GM18519 (cell line): ENCODE measurements around the gene NKX6-1.

ENCODE experiments used
- ATAC-seq: cut with Tn5 transposase; IDR thresholded peaks from one replicate; pipeline ENCODE4 v1.9.1; 2021; ENCODE audit warnings: mild to moderate bottlenecking, moderate library complexity; ENCODE audit not compliant: unreplicated experiment, low FRiP score

NKX6-1 gene

DNA sequence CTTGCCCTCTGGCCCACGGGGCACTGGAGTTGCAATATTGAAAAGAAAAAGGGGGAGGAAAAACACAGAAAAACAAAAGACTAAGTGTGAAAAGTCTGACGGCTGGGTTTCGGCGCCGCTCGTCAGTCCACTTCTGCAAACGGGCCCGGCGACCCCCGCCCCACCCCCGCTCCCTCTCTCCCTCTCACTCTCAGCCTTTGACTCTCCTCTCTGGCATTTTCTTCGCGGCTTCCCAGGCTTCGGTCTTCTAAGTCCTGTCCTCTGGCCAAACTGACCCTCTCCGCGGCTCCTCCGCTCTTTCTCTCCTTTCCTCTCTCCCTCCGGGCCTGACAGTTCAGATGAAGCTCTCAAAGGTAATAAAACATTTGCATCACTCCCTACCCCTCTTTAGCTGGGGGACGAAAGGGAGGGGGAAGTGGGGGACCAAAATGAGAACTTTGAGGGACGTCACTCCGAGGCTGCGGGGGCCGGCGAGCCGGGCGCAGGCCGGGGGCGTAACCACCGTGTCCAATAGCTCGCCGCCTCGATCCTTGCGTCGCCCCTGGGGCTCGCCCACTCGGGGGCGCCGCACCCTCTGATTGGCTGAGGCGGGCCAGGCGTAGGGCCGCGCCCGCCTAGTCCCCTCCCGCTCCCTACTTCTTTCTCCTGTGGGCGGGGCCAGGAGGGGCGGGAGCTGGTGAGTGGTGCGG, at the start of gene NKX6-1:
Gene NKX6-1, minus strand, starts transcription at position 358 of the 689 bp plus-strand sequence. CDS start 1,064 bp downstream, outside the sequence.
- ATAC-seq, result no peak

DNA sequence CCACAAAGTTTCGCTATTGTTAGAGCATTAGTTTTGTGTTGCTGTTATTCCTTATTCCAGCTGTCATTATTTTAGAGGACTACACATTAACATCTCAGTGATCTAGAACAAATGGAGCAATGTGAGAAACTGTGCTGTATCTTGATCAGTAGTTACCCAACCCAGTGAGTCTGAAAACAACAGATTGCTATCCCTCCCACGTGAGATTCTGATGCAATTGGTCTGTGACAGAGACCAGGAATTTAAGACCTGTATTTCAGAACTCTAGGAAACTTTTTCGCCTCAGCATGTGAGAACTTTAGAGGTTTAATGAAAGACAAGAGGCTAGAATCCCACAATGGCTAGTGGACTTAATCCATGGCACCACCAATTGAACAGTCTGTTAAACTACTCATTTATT, 48.1 kb upstream of the NKX6-1 start:
- no peak for ATAC-seq

DNA sequence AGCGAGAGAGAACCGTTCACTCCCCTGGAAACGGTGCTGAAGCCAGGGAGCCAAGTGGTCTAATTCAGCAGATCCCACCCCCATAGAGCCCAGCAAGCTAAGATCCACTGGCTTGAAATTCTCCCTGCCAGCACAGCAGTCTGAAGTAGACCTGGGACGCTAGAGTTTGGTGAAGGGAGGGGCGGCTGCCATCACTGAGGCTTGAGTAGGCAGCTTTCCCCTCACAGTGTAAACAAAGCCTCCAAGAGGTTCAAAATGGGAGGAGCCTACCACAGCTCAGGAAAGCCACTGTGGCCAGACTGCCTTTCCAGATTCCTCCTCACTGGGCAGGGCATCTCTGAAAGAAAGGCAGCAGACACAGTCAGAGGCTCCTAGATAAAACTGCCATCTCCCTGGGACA, 46.0 kb upstream of the NKX6-1 start:
- no peak for ATAC-seq

DNA sequence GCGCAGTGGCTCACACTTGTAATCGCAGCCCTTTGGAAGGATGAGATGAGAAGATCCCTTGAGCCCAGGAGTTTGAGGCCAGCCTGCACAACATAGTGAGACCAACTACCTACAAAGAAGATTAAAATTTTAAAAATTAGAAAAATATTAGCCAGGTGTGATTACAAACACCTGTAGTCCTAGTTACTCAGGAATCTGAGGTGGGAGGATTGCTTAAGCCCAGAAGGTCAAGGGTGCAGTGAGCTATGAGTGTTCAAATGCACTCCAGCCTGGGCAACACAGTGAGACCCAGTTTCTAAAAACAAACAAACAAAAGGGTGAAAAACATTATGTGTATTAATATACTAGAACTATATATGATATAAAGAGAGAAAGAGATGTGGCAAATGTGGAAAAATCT, 36.8 kb upstream of the NKX6-1 start:
- ATAC-seq, result no peak

DNA sequence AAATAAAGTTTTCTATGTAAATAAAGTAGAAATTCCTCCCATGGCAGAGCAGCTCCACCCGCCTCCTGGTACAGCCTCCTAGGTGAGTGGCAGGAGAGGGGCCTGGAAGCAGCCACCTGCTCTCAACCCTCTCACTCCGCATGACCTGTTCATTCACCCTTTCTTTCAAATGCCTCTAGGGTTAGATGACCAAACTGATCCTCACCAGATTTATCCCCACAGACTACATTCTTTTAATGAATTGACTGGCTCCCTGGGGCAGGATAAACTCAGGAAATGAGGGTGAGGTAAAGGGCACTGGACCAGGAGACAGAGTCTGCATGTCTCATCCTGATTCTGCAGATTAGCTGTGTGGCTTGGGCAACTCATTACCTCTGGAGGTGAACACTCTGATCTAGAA, 32.6 kb upstream of the NKX6-1 start:
- ATAC-seq, result no peak

DNA sequence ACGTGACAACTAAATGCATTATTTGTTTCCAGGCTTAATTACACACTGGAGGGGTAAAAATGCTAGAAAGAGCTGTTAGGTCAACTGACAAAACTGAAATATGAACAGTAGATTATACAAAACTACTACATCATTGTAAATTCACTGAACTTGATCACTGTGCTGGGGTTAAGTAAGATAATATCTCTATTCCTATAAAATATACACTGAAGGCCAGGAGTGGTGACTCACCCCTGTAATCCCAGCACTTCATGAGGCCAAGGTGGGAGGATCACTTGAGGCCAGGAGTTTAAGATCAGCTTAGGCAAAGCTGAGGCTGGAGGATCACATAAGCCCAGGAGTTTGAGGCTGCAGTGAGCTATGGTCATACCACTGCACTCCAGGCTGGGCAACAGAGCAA, 31.8 kb upstream of the NKX6-1 start:
- no peak for ATAC-seq

DNA sequence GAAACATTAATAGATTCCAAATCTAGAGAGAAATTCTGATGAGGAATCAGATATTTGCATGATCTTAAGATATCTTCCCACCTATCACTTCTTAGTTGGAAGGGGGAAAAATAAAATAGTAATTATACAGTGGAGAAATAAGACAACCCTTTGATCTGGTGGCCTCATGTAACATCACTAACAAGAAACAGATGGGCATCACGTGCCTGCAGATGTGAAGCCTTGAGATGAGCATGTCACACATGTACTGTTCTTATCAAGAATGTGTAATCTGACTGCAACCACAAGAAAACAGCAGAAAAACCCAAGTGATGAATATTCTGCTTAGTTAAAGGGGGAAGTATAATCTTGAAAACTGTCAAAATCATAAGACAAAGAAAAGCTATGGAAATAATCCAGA, 31.4 kb upstream of the NKX6-1 start:
- no peak for ATAC-seq

DNA sequence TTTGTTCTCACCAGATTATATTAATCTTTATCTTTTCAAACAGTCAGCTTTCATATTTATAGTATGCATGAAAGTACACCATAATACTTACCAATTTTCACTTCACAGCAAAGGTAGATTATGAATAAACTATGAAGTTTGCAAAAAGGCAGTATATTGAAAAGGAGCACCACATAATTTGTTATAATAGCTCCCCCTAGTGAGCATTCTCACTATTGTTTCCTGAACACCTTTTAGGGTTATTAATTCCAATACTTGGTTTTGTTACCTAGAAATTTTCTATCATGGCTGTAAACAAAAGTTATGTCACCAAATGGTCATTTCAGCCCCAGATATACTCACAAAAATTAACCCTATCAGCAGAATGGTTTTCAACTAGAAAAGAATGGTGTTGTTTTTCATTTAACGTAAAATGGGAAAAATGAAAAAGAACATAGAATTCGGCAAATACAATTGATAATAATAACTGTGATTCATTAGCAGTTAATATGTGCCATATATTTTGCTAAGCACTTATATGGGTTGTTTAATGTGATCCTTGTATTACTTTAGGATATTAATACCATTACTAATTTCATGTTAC, 30.2 kb upstream of the NKX6-1 start:
- peak; percentile 70 for ATAC-seq

DNA sequence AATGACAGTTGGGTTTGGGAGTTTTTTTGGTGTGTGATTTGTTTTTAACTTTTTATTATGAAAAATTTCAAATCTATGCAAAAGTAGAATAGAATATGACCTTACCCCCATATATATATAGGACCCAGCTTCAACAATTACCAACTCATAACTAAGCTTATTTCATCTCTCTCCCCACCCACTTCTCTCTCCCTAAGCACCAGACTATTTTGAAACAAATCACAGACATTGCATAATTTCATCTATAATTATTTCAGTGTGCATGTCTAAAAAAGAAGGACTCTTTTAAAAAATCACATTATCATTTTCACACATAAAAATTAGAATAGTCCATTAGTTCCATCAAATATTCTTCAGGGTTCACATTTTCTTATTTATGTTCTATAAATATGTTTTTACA, 28.3 kb upstream of the NKX6-1 start:
- no peak for ATAC-seq

DNA sequence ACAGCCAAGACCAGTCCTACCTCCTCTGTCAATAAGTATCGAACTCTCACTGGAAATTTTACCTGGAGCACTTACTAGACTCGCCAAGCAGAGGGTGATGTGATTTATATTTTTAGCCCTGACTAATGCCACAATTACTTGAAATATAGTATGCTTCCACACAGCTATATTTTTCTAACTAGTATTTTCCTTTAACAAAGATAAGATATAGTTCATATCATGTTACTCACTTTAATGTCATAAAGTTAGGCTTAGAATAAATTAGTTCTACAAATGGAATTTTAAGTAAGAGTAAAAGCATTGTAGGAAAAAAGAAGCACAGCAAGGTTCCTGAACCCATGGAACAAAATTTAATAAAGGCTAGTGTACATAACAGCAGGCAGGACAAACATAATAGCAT, 16.0 kb upstream of the NKX6-1 start:
- no peak for ATAC-seq

DNA sequence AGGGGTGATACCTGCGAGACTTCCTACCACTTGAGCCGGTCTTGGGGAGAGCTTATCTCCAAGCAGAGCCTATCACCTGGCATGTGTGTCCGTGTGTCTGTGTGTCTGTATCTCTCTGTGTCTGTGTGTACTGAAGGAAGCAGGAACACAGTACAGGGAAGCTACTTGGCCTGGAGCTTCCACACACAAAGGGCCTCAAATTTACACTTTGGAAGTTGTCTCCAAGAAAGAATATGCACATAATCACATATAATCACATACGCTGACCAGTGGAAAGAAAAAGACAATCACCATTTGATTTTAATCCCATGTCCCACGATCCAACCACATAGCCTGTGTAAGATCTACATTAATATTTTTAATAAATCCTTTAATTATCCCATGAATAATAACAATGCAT, 13.2 kb upstream of the NKX6-1 start:
- ATAC-seq, result no peak

DNA sequence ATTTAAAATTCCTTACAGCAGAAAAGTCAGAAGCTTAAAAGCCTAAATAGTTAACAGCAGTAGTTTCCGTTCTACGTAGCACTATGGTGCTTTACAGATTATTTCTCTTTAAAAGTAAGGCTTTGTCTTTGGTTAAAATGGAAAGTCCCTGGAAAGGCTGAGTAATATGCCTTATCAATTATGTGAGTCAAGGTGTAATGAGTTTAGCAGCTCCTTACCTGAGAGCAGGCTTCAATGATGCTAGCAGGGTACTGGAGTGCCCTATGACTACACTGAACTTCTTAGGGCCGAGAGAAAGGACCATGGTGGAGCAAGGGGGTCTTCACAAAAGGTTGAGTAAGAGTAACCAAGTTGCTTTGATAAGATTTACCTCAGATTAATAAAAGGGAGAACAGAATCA, 12.6 kb upstream of the NKX6-1 start:
- no peak for ATAC-seq

DNA sequence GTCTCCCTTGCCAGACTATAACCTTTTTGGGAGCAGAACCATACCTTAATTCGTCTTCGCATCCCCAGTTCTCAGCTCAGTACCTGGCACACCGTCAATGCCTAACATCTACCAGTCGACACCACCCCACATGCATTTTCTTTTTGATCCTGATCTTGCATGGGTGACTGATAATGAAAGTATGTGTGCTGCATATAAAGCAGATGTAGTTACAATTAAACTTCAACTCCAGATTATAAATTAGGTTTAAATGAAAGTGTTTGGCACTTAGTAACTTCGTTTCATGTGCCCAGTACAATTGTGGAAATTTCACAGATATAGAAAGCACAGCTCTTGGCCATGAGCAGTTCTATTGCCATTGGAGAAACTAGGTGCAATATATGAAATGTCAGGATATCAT, 8.8 kb upstream of the NKX6-1 start:
- ATAC-seq, result no peak

DNA sequence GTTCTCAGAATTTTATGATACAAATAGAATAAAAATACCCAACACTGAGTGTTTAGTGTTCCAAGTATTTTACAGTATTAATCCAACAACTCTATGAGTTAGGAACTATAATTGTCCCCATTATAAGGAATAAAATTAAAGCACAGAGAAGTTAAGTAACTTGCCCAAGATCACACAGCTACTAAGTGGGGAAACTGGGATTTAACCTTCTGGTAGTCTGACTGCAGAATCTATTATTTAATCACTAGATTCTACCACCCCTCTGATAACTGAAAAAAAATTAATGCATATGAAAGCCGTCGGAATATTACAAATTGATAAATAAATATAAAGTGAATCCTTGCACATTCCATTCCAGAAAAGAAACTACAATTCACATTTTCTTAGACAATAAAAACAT, 5.7 kb upstream of the NKX6-1 start:
- no peak for ATAC-seq

DNA sequence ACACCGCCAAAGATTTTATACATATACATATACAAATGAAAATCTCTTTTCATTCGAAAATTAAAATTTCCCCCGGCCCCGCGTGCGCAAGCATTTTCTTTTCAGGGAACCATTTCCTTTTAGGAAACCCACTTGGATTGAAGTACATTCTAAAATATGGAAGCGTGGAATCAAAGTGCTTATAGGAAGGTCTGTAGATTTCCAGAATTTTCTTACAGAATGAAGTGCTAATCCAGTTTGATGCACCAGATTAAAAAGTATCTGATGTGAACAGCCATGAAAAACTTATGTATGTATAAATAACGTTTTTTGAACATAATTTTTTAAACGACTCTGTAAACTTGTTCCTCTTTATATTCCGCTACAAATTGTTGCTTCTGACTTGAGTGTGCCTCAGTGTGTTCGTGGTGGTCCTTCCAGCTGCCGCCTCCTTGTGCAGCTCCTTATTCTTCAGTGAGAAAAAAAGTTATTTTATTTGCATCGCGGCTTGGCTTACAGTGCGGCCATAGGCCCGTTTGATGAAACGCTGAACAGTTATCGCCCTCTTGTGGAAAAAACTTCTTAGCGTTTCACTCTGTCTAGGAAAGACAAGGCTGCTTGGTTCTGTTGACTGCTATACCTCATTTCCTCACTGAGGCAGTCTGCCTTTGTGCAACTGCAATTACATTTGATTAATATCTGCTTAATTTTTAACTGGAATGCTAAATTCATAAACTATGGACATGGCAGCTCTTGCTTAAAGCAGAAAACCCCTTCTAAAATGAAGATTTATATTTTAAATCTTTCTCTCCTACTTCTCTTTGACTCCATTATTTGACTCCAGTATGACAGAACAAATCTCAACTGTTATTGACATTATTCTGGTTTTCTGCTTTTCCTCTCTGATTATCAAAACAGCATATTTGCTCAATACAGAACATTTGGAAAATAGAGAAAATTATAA, 4.7 kb upstream of the NKX6-1 start:
- peak; percentile 96 for ATAC-seq

DNA sequence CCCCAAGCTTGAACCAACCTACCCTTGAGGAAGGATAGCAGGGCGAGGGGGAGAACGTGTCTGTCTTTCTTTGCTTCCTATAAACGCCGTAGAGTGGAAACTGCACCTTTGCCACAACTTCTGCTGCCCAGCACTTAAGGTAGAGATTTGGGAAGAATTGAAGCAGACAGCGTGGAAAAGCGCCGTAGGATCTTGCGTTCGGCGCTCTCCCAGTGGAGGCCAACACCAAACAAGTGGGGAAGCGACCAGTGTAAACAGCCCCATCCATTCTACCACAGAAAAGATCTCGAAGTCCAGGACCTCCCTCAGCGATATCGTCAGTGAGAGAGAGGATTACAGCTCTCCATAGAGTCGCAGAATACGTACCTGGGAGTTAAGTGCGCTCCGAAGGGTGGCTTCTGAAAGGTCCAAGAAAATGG, 3.9 kb upstream of the NKX6-1 start:
- ATAC-seq, result no peak

DNA sequence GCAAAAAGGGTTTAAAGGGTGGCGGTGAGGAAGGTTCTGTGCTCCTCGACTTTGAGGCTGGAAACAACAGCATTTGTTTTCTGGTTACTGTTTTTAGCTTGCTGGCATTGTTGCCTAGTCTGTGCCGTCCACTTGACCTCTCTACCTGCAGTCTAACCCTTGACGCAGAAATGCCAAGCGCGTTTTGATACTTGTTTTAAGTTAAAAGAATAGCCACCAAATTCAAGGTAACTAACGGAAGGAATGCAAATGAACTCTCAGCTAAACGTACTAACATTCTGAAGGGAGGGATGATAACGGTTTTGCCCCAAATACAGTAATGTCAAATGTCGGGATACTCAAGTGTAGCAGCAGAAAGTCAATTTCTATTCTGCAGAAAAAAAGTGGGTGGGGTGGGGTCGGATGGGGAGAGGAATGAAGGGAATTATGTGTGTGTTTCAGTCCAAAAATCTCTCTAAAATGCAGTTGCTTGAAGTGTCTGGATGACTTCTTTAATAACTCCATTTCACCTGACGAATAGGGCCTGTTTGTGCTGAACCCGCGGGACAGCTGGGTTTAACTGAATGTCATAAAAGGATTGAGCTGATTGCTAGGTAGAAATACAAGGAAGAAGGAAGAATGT, 3.4 kb upstream of the NKX6-1 start:
- no peak for ATAC-seq

DNA sequence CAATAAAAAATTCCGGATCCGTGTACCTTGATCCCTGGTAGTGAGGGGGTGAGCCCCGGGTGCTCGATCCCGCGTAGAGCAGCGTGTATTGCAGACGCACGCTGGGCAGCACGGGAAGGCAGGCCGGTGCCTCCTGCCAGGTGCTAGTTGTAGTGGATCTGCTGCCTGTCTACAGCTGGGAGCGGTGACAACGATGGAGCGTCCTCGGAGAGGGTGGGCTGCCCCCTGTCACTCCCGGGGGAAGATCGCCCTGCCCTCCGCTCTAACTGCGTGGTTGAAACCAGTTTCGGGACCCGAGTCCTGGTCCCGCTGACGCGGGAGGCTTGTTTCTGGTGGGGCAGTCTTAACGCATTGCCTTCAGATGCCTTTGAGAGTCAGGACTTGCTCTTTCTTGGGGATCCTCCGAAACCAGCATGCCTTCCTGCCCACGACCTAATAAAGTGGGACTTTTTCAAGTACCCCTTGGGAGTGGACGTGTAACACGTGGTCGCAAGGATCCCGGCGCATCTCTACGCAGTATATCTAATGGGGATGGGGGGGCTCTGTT, 2.7 kb upstream of the NKX6-1 start:
- no peak for ATAC-seq

DNA sequence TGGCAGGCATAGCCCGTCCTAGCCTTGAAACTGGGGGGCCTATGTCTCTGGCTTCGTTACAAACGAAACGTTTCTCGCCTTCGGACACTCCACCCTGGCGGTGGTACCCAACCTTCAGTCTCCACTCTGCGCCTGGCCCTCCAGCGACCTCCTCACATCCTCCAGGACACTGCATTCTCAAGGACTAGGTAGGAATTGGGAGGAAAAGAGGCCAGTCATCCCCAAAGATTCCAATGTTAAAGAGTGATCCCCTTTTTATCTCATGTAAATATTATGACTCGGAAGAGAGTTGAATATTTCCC, 2.1 kb upstream of the NKX6-1 start:
- no peak for ATAC-seq

DNA sequence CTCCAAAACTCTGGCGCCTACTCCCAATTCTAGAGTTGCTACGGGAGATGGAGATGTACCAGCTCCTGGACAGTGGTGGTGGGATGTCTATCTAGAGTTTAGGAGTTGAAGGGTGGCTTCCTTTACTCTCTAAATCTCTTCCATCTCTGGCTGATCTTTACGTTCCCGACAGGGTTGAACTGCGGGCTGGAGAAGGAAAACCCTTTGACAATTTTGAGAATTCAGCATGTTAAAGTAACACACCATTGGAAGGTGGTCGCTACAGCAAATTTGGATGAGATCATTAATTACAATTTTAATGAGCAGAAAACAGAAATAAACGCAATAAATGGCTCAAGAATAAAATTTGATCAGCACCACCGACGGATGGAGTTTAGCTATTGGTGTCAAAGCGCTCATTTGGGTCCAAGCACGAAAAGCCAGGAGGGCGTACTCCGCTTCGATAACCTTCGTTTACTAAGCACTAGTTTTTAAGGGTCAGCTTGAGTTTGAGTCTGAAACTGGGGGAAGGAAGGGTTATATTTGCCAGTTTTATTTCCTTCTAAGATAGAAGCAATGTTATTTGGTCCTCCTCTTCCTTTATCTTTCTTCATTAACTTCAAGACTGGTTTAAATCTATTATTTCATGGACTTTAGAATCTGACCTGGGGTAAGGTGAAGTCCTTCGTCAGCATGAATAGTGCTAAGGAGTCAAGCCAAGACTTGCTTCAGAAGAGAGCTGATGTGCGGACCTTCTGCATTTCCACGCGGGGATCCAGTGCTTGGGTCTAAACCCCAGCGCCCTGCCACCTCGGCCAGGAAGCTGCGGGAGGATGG, 1.5 kb upstream of the NKX6-1 start:
- ATAC-seq, result no peak
